GM18907 (cell line): ENCODE results near the gene ZBTB7C.
"Not testable (repeated sequence)": the region's sequence is repeated elsewhere in the genome, so short reads cannot be mapped to it uniquely, and the experiment has no call there.

Experiments
- ATAC-seq: cut with Tn5 transposase; IDR thresholded peaks from one replicate; pipeline ENCODE4 v1.9.1; 2021; ENCODE audit warnings: mild to moderate bottlenecking, moderate library complexity; ENCODE audit not compliant: unreplicated experiment

The ZBTB7C gene

DNA sequence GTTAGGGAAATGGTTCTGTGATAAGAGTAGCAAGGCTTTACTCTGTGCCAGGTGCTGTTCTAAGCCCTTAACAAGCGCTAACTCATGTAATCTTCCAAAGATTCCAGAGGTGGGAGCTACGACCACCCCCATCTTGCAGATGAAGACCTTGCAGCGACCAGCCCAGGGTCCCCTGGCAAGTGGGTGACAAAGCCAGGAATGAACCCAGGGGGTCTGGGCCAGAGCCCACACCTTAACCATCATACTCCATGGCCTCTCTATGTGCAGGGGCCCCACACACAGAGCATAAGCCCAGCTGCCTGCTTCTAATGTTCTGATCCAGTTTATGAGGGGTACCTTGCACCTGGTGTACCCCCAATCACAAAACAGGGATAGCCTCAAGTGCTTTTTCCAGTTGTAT lies 105.3 kb downstream of the ZBTB7C start:
- ATAC-seq, result no peak

DNA sequence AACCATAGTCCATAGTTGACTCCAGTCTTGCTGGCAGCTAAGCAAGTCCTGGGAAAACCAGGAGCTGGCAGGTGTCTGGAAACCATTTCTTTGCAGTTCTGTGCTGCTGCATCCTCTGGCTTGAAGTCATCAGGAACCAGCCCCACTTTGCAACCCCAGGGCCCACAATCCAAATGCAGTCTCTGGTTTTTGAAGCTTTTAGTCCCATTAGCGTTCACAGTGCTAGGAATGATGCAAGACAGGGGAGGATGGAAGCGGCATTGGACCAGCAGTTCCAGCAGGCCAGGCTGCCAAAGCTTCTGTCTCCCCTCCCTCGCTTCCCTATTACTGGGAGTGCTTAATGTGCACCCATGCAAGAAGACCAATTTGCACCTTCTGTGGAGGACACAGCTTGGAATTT lies 106.4 kb downstream of the ZBTB7C start:
- ATAC-seq, result no peak

DNA sequence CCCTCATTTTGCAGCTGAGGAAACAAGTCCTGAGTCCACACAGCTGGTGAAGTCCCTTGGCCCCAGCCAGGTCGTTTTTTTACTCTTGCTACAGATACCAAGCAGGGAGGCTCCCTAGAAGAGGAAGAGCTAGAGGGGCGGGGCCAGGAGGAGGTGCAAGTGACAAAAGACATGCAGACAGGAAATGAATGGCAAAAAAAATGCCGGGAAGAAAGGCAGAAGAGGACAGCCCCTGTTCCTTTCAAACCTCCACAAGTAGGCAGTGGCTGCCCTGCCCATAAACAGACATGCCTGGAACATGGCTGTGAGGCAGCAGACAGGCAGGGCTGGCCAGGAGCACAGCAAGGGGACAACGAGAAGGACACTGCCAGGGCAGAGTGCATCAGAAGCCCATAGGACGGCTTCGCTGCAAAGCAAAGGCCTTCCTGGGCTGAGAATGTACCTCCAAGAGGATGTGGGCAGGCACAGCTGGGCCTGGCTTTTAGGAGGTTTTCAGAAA lies 108.7 kb downstream of the ZBTB7C start:
- no peak for ATAC-seq

DNA sequence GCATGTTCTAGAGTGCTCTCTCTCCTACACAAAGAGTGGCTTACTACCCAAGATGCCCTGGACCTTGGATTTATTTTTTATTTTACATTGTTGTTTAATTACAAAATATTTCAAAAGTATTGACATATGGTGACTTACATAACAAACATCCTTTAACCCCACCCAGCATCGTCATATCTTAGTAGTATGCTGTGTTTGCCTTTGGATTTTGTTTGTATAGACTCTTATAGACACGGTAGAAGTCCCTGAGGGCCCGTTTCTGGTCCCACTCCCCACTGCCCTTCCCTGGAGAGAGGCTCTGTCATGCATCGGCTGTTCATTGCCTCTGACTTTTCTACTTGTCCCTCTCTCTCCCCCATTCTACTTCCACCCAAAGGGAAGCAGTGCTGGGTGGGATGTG lies 112.0 kb downstream of the ZBTB7C start:
- ATAC-seq, result no peak

DNA sequence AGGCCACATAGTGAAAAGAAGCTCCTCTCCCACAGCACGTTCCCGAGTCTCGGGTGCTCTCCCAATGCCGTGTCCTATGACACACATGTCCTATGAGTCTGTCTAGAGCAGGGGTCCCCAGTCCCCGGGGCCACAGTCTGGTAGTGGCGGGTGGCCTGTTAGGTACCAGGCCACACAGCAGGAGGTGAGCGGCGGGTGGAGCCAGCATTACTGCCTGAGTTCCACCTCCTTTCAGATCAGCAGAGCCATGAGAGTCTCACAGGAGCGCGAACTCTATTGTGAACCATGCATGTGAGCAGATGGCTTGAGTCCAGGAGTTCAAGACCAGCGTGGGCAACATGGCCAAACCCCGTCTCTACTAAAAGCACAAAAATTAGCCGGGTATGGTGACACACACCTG lies 112.6 kb downstream of the ZBTB7C start:
- ATAC-seq, result no peak

DNA sequence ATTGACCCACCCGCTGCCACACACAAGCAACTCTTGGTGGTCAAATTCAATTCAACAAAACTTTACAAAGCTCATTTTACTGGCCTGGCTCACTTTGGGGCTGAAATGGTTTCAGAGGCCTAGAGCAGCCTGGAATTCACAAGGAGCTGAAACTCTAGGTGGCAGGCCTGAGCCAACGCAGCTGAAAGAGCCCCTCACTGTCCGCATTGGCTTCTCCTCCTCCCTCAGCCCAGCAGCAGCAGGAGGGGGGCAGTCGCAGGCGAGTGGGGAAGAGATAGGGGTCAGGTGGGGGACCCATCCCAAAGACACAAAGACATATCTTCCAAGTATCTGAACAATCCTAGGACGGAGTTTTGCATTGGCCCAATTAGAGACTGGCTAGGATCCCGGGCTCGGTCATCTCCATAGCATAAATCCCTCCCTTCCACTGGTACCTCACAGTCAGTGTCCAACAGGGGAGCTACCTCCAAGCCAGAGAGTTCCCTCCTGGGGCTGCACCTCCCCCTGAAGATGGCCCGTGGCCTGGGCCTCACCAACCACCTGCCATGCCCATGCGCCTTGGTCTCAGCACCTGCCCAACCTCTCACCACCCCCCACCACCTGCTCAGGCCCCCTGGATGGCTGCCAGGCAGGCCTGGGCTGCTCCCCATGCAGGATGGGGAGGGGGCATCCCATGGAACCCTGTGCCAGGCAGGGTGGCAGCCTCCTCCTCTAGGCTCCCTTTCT lies 113.4 kb downstream of the ZBTB7C start:
- no peak for ATAC-seq

DNA sequence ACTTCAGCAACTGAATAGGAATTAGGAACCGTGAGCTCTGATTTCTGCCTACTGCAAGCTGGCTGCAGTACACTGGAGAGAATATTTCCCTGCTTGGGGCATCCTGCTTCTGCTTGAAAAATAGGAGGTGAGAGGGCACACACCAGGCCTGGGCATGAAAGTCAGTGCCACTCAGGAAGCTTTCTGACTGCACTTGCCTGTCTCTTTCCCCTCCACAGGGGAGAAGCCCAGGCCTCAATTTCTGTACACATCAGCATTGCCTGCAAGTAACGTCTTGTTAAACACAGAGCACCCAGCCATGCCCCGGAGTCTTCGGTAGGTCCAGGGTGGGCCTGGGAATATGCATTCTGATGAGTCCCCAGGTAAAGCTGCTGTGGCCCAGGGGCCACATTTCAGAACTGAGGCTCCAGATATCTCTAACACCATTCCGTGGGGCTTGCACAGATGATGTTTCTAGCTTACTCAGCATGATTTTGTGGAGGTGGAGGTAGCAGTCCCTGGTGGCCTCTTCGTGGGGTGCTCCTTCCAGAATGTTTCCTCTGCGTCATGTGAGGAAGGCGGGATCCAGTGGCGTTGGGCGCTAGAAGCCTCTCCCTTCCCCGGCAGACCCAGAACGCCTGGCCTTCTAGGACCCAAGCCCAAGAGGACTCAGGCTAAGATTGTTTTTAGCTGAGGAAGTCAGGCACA lies 114.1 kb downstream of the ZBTB7C start:
- no peak for ATAC-seq

DNA sequence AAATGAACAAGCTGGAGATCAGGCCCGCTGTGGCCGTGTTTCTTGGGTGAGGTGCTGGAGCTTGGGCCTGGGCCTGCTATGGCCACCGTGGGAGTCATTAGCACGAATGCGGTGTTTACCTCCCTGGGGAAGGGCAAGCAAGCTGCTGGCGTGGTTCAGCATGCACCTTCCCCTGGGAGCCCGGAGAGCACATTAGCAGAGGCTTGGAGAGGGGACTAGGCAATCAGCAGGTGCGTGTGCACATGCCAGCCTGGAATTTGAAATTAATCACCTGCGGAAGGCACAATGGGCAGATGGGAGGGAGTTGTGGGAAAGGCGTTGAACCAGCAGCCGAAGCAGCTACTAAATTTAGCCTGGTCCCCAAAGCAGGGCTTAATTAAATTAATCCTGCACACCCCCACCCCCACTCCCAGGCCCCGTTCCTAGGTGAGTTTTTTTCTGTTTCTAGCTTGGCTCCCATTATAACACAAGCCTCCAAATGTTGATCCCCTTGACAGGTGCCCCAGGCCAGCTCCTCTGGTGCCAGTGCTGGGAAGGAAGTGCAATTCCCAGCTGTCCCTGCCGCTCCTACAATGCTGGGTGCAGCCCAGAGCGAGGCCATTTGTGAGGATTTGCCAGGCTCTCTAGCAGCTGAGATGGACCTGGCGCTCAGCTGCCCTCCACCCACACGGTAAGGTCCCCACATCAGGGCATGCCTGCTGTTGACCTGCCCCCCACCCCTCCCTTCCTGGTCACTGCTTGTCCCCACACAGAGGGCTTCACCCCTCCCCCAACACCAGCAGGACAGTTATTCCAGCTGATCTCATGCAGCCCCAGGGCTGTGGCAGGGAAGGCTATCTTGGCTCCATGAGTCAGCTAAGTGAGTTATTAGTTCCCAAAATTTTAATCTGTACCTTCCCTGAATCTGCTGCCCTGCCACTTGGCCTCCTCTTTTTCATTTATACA lies 115.0 kb downstream of the ZBTB7C start:
- no peak for ATAC-seq

DNA sequence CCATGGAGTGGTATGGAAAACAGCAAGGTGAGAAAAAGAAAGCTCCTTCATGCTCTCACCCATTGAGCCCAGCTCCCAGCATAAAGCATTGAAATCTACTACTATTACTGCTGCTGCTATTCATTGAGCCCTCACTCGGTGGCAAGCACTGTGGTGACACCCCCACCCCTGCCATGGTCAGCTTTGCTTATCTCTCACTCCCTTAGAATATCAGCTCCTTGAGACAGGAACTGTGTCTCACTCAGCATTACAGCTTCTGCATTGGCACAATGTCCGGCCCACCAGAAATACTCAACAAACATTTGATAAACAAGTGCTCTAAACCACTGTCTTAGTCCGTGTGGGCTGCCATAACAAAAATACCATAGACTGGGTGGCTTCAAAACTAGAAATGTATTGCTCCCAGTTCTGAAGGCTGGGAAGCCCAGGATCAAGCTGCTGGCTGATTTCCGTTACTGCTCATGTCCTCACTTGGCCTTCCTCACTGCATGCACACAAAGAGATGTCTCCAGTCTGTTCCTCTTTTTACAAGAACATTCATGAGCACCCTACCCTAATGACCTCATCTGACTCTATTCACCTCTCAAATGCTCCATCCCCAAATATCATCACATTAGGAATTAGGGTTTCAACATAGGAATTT lies 116.3 kb downstream of the ZBTB7C start:
- ATAC-seq, result no peak

DNA sequence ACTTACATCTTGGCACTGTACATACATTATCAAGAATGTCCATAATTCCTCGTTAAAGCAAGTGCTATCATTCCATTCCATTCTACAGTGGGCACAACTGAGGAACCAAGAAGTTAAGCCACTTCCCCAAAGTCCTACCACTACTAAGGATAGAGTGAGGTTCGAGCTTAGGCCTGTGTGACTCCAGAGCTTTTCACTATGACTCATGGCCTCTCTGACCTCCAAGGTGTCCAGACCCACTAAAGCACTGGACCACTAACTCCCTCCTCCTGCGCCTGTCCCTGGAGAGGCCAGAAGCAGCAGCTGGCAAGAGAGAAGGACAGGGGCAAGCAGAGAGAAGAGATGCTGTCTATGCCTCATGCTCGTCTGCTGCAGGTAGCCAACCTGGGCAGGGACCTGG lies 117.0 kb downstream of the ZBTB7C start:
- ATAC-seq, result no peak

DNA sequence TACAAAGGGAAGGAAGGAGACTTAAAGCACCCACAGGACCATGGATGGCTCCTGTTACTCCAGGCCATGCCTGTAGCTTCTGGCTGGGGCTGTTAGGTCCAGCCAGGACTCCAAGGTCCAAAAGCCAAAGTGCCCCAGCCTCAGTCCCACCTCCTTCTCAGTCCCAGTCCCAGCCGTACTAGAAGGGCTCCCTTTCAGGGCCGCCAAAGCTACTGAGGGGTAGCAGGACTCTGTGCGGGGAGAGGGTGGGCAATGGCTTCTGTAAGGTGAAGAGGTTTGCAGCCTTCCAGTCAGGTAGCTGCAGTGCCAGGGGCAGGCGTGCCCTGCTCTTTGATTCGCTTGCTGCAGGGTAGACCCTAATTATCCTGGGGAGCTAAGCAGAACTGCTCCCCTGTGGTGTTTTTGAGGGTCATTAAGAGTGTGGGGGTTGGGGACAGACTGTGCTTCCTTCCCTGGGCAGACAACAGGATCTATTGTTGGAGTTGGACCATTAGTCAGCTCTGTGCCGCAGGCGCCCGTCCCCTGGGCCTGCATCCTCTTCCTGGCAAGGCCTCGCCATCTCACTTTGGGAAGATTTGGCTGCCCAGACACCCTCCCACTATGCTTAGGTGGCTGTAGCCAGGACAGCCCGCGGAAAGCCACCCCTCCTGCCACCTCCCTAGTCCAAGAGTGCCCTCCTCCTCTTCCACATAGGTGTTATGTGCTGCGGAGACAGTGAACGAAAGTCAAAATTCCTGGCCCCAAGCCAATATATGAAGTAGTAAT lies 118.8 kb downstream of the ZBTB7C start:
- no peak for ATAC-seq

DNA sequence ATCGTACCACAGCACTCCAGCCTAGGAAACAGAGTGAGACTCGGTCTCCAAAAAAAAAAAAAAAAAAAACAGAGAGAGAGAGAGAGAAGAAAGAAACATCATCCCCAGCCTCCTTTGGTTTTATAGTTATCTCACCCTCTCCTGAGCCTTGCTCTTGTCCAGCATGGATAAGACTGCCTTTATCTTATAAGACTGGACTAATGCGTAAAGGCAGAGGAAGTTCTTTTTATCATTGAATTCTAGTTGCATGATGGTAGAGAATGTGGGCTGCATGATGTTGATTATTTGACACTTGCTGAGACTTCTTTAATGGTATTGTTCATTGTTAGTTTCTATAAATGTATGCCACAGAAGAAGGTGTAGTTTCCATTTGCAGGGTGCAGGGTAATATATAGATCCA lies 124.4 kb downstream of the ZBTB7C start:
- no peak for ATAC-seq

DNA sequence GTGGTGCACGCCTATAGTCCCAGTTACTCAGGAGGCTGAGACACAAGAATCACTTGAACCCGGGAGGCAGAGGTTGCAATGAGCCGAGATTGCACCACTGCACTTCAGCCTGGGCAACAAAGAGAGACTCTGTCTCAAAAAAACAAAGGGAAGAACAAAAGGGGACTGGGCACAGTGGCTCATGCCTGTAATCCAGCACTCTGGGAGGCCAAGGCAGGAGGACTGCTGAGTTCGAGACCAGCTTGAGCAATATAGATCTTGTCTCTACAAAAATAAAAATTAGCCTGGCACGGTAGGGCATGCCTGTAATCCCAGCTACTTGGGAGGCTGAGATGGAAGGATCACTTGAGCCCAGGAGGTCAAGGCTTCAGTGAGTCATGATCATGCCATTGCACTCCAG lies 125.2 kb downstream of the ZBTB7C start:
- not testable (repeated sequence) for ATAC-seq

DNA sequence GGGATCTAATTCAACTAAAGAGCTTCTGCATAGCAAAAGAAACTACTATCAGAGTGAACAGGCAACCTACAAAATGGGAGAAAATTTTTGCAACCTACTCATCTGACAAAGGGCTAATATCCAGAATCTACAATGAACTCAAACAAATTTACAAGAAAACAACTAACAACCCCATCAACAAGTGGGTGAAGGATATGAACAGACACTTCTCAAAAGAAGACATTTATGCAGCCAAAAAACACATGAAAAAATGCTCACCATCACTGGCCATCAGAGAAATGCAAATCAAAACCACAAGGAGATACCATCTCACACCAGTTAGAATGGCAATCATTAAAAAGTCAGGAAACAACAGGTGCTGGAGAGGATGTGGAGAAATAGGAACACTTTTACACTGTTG lies 127.7 kb downstream of the ZBTB7C start:
- ATAC-seq, result not testable (repeated sequence)

DNA sequence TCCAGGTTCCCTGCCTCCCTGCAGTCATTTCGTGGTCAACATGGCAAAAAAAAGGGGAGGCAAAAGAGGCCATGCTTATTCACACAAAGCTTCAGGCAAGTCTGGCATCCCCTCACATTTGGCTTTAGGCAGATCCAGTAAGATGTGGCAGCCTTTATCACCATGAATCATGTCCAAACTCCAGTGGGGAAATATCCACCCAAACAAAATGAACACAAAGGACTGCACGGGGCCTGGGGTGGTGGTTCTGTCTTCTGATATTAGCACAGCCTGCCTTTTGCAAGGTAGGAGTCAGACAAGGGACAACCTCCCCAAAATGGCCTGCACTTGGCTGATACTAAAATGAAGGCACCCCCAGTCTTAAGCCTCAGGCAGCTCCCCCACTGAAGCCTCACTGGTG lies 129.9 kb downstream of the ZBTB7C start:
- ATAC-seq, result no peak

DNA sequence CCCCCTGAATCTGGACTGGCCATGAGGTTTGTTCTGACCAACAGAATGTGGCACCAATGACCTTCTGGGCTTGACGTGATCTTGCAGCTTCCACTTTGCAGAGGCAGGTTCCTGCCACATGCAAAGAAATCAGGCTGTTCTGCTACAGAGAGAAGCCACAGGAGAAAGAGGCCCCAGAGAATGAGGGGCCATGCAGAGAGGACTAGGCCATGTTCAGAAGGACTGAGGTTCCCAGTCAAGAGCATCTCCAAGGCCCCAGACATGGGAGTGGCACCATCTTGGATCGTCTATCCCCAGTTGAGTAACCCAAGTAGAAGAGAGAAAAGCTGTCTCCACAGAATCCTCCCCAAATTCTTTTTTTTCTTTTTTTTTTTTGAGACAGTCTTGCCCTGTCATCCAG lies 131.1 kb downstream of the ZBTB7C start:
- ATAC-seq, result no peak

DNA sequence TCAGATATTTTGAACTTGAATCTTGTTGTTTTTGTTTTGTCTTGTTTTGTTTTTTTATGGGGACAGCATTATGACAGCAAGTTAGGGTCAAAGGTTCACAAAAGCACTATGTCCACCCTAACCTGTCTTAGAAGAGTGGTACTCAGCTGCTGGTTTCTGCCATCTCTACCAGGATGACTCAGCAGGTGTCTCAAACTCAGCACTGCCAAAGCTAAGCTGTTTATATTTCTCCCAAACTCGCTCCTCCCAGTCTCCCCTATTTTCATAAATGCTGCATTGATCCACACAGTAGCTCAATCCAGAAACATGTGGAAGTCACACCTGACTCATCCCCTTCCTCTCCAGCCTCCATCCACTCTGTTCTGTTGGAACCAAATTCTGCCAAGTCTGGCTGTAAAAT lies 134.9 kb downstream of the ZBTB7C start:
- ATAC-seq, result no peak

DNA sequence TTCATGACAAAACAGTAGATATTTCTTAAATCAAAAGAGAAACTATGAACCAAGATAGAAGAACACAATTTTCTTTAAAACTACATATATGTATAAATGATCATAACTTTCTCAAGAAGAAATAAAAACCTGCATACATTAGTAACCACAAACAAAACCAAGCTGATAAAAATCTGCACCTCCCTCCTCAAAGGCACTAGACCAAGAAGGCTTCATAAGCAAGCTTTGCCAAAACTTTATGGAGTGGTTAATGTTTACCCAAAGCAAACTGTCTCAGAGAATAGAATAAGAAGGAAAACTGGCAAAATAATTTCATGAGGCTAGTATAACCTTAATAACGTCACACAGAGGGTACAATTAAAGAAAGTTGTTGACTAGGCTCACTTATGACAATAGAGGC lies 138.3 kb downstream of the ZBTB7C start:
- no peak for ATAC-seq

DNA sequence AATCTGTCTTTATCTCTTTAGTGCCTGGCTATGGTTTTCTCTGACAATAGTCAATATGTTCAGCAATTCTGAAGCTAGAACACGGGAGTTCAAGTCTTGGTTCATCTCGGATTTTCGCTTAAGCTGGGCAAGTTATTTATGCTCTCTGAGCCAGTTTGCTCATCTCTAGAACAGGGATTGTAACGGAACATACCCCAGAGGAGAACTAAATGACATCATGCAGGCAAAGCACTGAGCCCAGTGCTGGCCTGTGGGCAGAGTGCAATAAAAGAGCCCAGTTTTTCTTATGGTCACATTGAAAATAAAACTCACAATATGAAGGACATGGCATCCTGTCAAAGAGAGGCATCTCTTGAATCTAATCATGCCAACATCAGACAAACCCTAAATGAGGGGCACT lies 143.9 kb downstream of the ZBTB7C start:
- ATAC-seq, result no peak
